ENCODE data around the gene CTIF. TPM values are rescaled to one million over a fixed set of nuclear protein-coding genes. Genes with fewer than 3 reads are reported as not detected.
"Not testable (repeated sequence)": the region's sequence is repeated elsewhere in the genome, so short reads cannot be mapped to it uniquely, and the experiment has no call there.

Gene CTIF
- total RNA-seq, 2 experiments from 2014 or later = 0.06 to 0.38 TPM

DNA sequence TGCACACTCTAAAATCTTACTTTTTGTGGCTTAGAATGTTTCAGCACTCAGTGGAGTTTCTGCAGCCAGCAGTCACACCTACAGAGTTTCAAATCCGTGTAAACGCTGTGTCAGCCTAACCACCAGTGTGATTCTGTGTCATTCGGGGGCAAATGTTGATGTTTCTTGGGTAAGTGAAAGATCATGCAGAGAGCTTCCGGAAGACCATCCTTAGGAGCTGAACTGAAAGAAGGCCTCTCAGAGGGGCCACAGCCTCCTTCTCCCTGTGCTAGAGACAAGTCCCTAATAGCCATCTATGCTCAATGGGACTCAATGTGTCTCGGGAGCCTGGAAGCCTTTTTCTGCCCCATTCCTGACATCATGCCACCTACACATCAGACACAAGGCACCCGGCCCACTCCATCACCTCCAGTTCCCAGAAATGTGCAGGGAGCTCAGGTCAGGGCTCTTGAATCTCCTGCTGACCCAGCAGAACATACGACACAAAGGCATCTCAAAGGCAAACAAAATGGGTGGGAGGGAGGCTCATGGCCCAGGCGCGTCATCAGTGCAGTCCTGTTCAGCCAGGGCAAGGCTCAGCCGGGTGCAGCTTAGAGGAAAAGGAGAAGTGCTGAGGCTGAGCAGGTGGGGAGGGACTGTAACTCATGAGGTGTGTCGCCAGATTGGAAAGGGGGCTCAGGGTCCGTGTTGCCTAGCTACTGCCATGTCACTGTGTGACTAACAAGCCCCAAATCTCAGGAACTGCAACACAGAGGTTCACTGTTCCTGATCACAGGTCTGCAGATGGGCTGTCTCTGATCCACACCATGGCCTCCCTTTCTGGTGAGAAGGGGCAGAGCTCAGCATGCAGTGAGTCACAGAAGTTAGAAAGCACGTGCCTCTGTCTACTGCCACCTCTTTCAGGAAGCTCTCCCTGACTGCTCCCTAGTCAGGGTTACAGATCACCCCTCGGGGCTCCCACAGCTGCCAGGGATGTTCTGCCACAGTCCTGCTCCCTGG lies 329.9 kb downstream of the CTIF start:
- CTCF ChIA-PET (ENCODE audit: unreplicated experiment) = no interaction called here
- no peaks in the 10 kb centered on the region for H3K36me3 ChIP-seq (ENCODE audit: insufficient read depth, low read length)
- no peaks in the 10 kb centered on the region for H3K9me2 ChIP-seq (ENCODE audit: insufficient read depth, low read length)
- H4K20me1 ChIP-seq (ENCODE audit: insufficient read depth, low read length) = no peaks in the 10 kb centered on the region
- POLR2A ChIA-PET = interaction anchor here (0.6 to 1.2 kb wide), 6 partner anchors 9 to 491 kb away, joined by 3 to 6 read pairs (median 4); no protein-coding TSS in a partner anchor
- H3K27ac ChIP-seq (ENCODE audit: low read depth, low read length, poor library complexity, severe bottlenecking) = peak overlapping the region; percentile 75
- H3K9me3 ChIP-seq (ENCODE audit: low read length) = no peaks in the 10 kb centered on the region
- BruUV-seq (replicated peaks) = no TSS peak
- intact Hi-C loops (cut with micrococcal nuclease; ENCODE audit: unreplicated experiment) = loop anchor here (5.0 kb wide), 1 partner anchor 81 kb away; no protein-coding TSS in a partner anchor
- H3K4me3 ChIP-seq (ENCODE audit: low read depth, low read length, poor library complexity, severe bottlenecking) = no peak overlapping the region
- H3K79me2 ChIP-seq (ENCODE audit: insufficient read depth, low read depth, low read length) = no peaks in the 10 kb centered on the region
- H3K4me1 ChIP-seq (ENCODE audit: insufficient read depth, low read length, poor library complexity, severe bottlenecking) = peaks cover 21% of the 10 kb centered on the region
- H2AFZ ChIP-seq (ENCODE audit: low read length) = peak overlapping the region; percentile 88
- TF ChIP-seq CTCF (conservative IDR thresholded peaks at IDR 0.05; ENCODE audit: low read length) (no peak), EZH2phosphoT487 (IDR thresholded peaks at IDR 0.05; ENCODE audit: borderline replicate concordance, low read depth, low read length) (no peak)
- peak; percentile 86 for DNase-seq (ENCODE audit: low spot score)
- peak overlapping the region; percentile 74 for H3K4me2 ChIP-seq (ENCODE audit: low read length)

GRCh38 chr18:48869591-48869990 lies 330.8 kb downstream of the CTIF start:
- no peaks in the 10 kb centered on the region for H3K9me2 ChIP-seq (ENCODE audit: insufficient read depth, low read length)
- ChIA-PET POLR2A (interaction anchor here (0.6 to 1.2 kb wide), 3 partner anchors 38 to 490 kb away, joined by 3 to 6 read pairs (median 4); no protein-coding TSS in a partner anchor), CTCF (ENCODE audit: unreplicated experiment) (no interaction called here)
- H3K4me3 ChIP-seq (ENCODE audit: low read depth, low read length, poor library complexity, severe bottlenecking) = no peak overlapping the region
- no peaks in the 10 kb centered on the region for H3K79me2 ChIP-seq (ENCODE audit: insufficient read depth, low read depth, low read length)
- no peaks in the 10 kb centered on the region for H4K20me1 ChIP-seq (ENCODE audit: insufficient read depth, low read length)
- intact Hi-C loops (cut with micrococcal nuclease; ENCODE audit: unreplicated experiment) = loop anchor here (5.0 kb wide), 1 partner anchor 82 kb away; no protein-coding TSS in a partner anchor
- peak overlapping the region; percentile 75 for H3K27ac ChIP-seq (ENCODE audit: low read depth, low read length, poor library complexity, severe bottlenecking)
- peaks cover 21% of the 10 kb centered on the region for H3K4me1 ChIP-seq (ENCODE audit: insufficient read depth, low read length, poor library complexity, severe bottlenecking)
- DNase-seq (ENCODE audit: low spot score) = no peak
- H3K4me2 ChIP-seq (ENCODE audit: low read length) = no peak overlapping the region
- no peaks in the 10 kb centered on the region for H3K9me3 ChIP-seq (ENCODE audit: low read length)
- BruUV-seq (replicated peaks) = no TSS peak
- TF ChIP-seq EZH2phosphoT487 (IDR thresholded peaks at IDR 0.05; ENCODE audit: borderline replicate concordance, low read depth, low read length) (no peak), CTCF (conservative IDR thresholded peaks at IDR 0.05; ENCODE audit: low read length) (no peak)
- no peaks in the 10 kb centered on the region for H3K36me3 ChIP-seq (ENCODE audit: insufficient read depth, low read length)
- H2AFZ ChIP-seq (ENCODE audit: low read length) = no peak overlapping the region

- H3K4me2 ChIP-seq (ENCODE audit: low read length); POLR2A ChIA-PET; intact Hi-C loops (cut with micrococcal nuclease; ENCODE audit: unreplicated experiment); H3K9me2 ChIP-seq (ENCODE audit: insufficient read depth, low read length); H4K20me1 ChIP-seq (ENCODE audit: insufficient read depth, low read length); BruUV-seq (replicated peaks); H3K27ac ChIP-seq (ENCODE audit: low read depth, low read length, poor library complexity, severe bottlenecking); H2AFZ ChIP-seq (ENCODE audit: low read length); H3K4me3 ChIP-seq (ENCODE audit: low read depth, low read length, poor library complexity, severe bottlenecking); H3K36me3 ChIP-seq (ENCODE audit: insufficient read depth, low read length); CTCF ChIA-PET (ENCODE audit: unreplicated experiment); H3K79me2 ChIP-seq (ENCODE audit: insufficient read depth, low read depth, low read length); H3K9me3 ChIP-seq (ENCODE audit: low read length); DNase-seq (ENCODE audit: low spot score): not testable (repeated sequence)
- H3K4me1 ChIP-seq (ENCODE audit: insufficient read depth, low read length, poor library complexity, severe bottlenecking) = peaks cover 21% of the 10 kb centered on the region
Measured at GRCh38 chr18:48870926-48871325, 332.1 kb downstream of the CTIF start.

Data from OCI-LY7 (cell line).